ENCODE data around the gene FXN.
"Not testable (repeated sequence)": the region's sequence is repeated elsewhere in the genome, so short reads cannot be mapped to it uniquely, and the experiment has no call there.

The FXN gene

GRCh38 chr9:69035438-69036308 lies at the start of gene FXN:
Gene FXN (plus strand): TSS chr9:69035752. CDS start chr9:69035783, 31 bp downstream.
- peak; percentile 52 for DNase-seq (ENCODE audit: low read depth)

GRCh38 chr9:68986949-68987348 lies 48.6 kb upstream of the FXN start:
- DNase-seq (ENCODE audit: low read depth) = not testable (repeated sequence)

GRCh38 chr9:68991457-68991856 lies 44.1 kb upstream of the FXN start:
- DNase-seq (ENCODE audit: low read depth) = no peak

GRCh38 chr9:68995776-68996175 lies 39.8 kb upstream of the FXN start:
- no peak for DNase-seq (ENCODE audit: low read depth)

GRCh38 chr9:68996462-68996861 lies 39.1 kb upstream of the FXN start:
- DNase-seq (ENCODE audit: low read depth) = no peak

GRCh38 chr9:68997666-68998065 lies 37.9 kb upstream of the FXN start:
- DNase-seq (ENCODE audit: low read depth) = no peak

- DNase-seq (ENCODE audit: low read depth) = no peak
Observed at GRCh38 chr9:68998385-68998784, 37.2 kb upstream of the FXN start.

GRCh38 chr9:68998812-68999211 lies 36.7 kb upstream of the FXN start:
- DNase-seq (ENCODE audit: low read depth) = no peak

GRCh38 chr9:68999393-69000105 lies 36.0 kb upstream of the FXN start:
- peak; percentile 5 for DNase-seq (ENCODE audit: low read depth)

- no peak for DNase-seq (ENCODE audit: low read depth)
Observed at GRCh38 chr9:69001921-69002320, 33.6 kb upstream of the FXN start.

- no peak for DNase-seq (ENCODE audit: low read depth)
Observed at GRCh38 chr9:69003051-69003450, 32.5 kb upstream of the FXN start.

GRCh38 chr9:69004836-69005235 lies 30.7 kb upstream of the FXN start:
- DNase-seq (ENCODE audit: low read depth) = no peak

- DNase-seq (ENCODE audit: low read depth) = no peak
Observed at GRCh38 chr9:69009708-69010107, 25.8 kb upstream of the FXN start.

GRCh38 chr9:69012696-69013381 lies 22.7 kb upstream of the FXN start:
- no peak for DNase-seq (ENCODE audit: low read depth)

- no peak for DNase-seq (ENCODE audit: low read depth)
Observed at GRCh38 chr9:69013382-69013727, 22.2 kb upstream of the FXN start.

- DNase-seq (ENCODE audit: low read depth) = no peak
Observed at GRCh38 chr9:69014013-69014412, 21.5 kb upstream of the FXN start, which contains the start of gene PRKACG. Gene PRKACG (minus strand): TSS chr9:69014113. CDS start chr9:69014092, 21 bp downstream.

GRCh38 chr9:69016191-69017096 lies 19.1 kb upstream of the FXN start:
- no peak for DNase-seq (ENCODE audit: low read depth)

- no peak for DNase-seq (ENCODE audit: low read depth)
Observed at GRCh38 chr9:69018737-69019136, 16.8 kb upstream of the FXN start.

GRCh38 chr9:69019808-69020207 lies 15.7 kb upstream of the FXN start:
- no peak for DNase-seq (ENCODE audit: low read depth)

GRCh38 chr9:69020301-69021145 lies 15.0 kb upstream of the FXN start:
- no peak for DNase-seq (ENCODE audit: low read depth)

- DNase-seq (ENCODE audit: low read depth) = no peak
Observed at GRCh38 chr9:69023650-69024049, 11.9 kb upstream of the FXN start.
